Hematopoietic multipotent progenitor cell (in vitro differentiated cells): Measurements from ENCODE around the gene UBXN2A. TPM values are rescaled to one million over a fixed set of nuclear protein-coding genes. Genes with fewer than 3 reads are reported as not detected.
"Not testable (repeated sequence)": the region's sequence is repeated elsewhere in the genome, so short reads cannot be mapped to it uniquely, and the experiment has no call there.

Experiments used
- DNase-seq, 3 donors: peaks; one replicate each; pipeline ENCODE4 v3.0.0-alpha.2; 2011 to 2015; ENCODE audit warnings: low read depth in 2 of 3, low spot score in 2 of 3
- total RNA-seq: library from RNA; depleted of rRNA; stranded (reverse); fragments of >200 nt; gene quantifications from one replicate; pipeline ENCODE4 v1.2.3, GENCODE V29; 2012

UBXN2A gene
- total RNA-seq, 1 donor: 5.7 TPM

- DNase-seq: peak; percentile 5 to 56 (median 50)
These were observed 706 bp downstream of the UBXN2A start for GRCh38 chr2:23940718-23941620.

- no peak for DNase-seq
These were observed 1.4 kb downstream of the UBXN2A start for GRCh38 chr2:23941644-23942043.

- DNase-seq: no peak
These were observed 3.4 kb downstream of the UBXN2A start for GRCh38 chr2:23943666-23944065.

- DNase-seq: no peak
These were observed 4.3 kb downstream of the UBXN2A start for GRCh38 chr2:23944527-23944926.

- DNase-seq: no peak
These were observed 4.7 kb downstream of the UBXN2A start for GRCh38 chr2:23944976-23945375.

- no peak for DNase-seq
These were observed 7.1 kb downstream of the UBXN2A start for GRCh38 chr2:23947350-23947749.

GRCh38 chr2:23952558-23952957 lies 12.3 kb downstream of the UBXN2A start:
- not testable (repeated sequence) for DNase-seq

GRCh38 chr2:23953625-23954024 lies 13.4 kb downstream of the UBXN2A start:
- no peak for DNase-seq

GRCh38 chr2:23954325-23955014 lies 14.2 kb downstream of the UBXN2A start:
- DNase-seq: no peak

GRCh38 chr2:23967846-23968245 lies 27.6 kb downstream of the UBXN2A start:
- no peak for DNase-seq

GRCh38 chr2:23976883-23977282 lies 36.6 kb downstream of the UBXN2A start:
- DNase-seq: no peak

GRCh38 chr2:23988371-23988770 lies 48.1 kb downstream of the UBXN2A start:
- peak in 2 of 3 donors; percentile 34 to 70 for DNase-seq

GRCh38 chr2:23992931-23993330 lies 52.7 kb downstream of the UBXN2A start:
- DNase-seq: no peak

- no peak for DNase-seq
These were observed 53.5 kb downstream of the UBXN2A start for GRCh38 chr2:23993736-23994269.

GRCh38 chr2:23994567-23994966 lies 54.3 kb downstream of the UBXN2A start:
- no peak for DNase-seq

- no peak for DNase-seq
These were observed 67.4 kb downstream of the UBXN2A start for GRCh38 chr2:24007693-24008092.

GRCh38 chr2:24008672-24009366 lies 68.6 kb downstream of the UBXN2A start:
- no peak for DNase-seq

GRCh38 chr2:24009367-24009679 lies 69.1 kb downstream of the UBXN2A start:
- DNase-seq: no peak

GRCh38 chr2:24009680-24010476 lies 69.6 kb downstream of the UBXN2A start, which contains the start of gene MFSD2B:
Gene MFSD2B, plus strand, starts transcription at chr2:24010085. Its CDS starts 12 bp downstream, at chr2:24010097.
- DNase-seq: peak in 2 of 3 donors; percentile 29 to 42
